Effector CD4-positive, alpha-beta T cell (primary cell): Measurements from ENCODE around the gene MACO1.
A peak's percentile ranks its signal among the peaks of the same experiment; 100 is the strongest.

Experiments used
- DNase-seq: peaks from one replicate; pipeline ENCODE4 v3.0.0-alpha.2; 2020

The MACO1 gene

GRCh38 chr1:25527226-25527846 is 96.6 kb downstream of the MACO1 start:
- no peak for DNase-seq

- DNase-seq: no peak
These were observed 97.4 kb downstream of the MACO1 start for GRCh38 chr1:25527946-25528595.

- DNase-seq: no peak
These were observed 98.3 kb downstream of the MACO1 start for GRCh38 chr1:25528881-25529517.

- DNase-seq: no peak
These were observed 99.0 kb downstream of the MACO1 start for GRCh38 chr1:25529518-25530185.

- DNase-seq: no peak
These were observed 99.7 kb downstream of the MACO1 start for GRCh38 chr1:25530186-25531081.

GRCh38 chr1:25531082-25531461 is 100.4 kb downstream of the MACO1 start:
- DNase-seq: no peak

GRCh38 chr1:25532970-25533369 is 102.3 kb downstream of the MACO1 start:
- no peak for DNase-seq

- DNase-seq: no peak
These were observed 103.2 kb downstream of the MACO1 start for GRCh38 chr1:25533775-25534409.

GRCh38 chr1:25534410-25534788 is 103.7 kb downstream of the MACO1 start:
- no peak for DNase-seq

GRCh38 chr1:25536124-25536523 is 105.4 kb downstream of the MACO1 start:
- DNase-seq: no peak

- no peak for DNase-seq
These were observed 106.6 kb downstream of the MACO1 start for GRCh38 chr1:25537153-25537831.

- no peak for DNase-seq
These were observed 107.6 kb downstream of the MACO1 start for GRCh38 chr1:25538191-25538767.

GRCh38 chr1:25540750-25541342 is 110.1 kb downstream of the MACO1 start:
- DNase-seq: no peak

- no peak for DNase-seq
These were observed 110.7 kb downstream of the MACO1 start for GRCh38 chr1:25541425-25541824.

- no peak for DNase-seq
These were observed 111.4 kb downstream of the MACO1 start for GRCh38 chr1:25541889-25542658.

- DNase-seq: no peak
These were observed 112.3 kb downstream of the MACO1 start for GRCh38 chr1:25543005-25543424.

- peak; percentile 35 for DNase-seq
These were observed 112.9 kb downstream of the MACO1 start, which contains the start of gene LDLRAP1 for GRCh38 chr1:25543425-25544242. LDLRAP1 (plus strand) TSS chr1:25543606; CDS start chr1:25543699, 93 bp downstream.

GRCh38 chr1:25544243-25544764 is 113.6 kb downstream of the MACO1 start:
- no peak for DNase-seq

- no peak for DNase-seq
These were observed 114.1 kb downstream of the MACO1 start for GRCh38 chr1:25544819-25545218.
